Measurements from ENCODE around the gene DKK1. TPM values are rescaled to one million over a fixed set of nuclear protein-coding genes. Genes with fewer than 3 reads are reported as not detected.
A peak's percentile ranks its signal among the peaks of the same experiment; 100 is the strongest.

The DKK1 gene
- total RNA-seq, 1 donor from 2014 or later = 13.7 TPM

- Histone ChIP-seq H3K9me3 (ENCODE audit: insufficient read depth, low read depth, low read length) (no peaks in the 10 kb centered on the region), H4K20me1 (ENCODE audit: insufficient read depth, low read length) (no peaks in the 10 kb centered on the region), H3K27ac (ENCODE audit: low read depth, low read length) (no peak overlapping the region), H3K79me2 (ENCODE audit: insufficient read depth, low read length) (no peaks in the 10 kb centered on the region), H3K4me2 (ENCODE audit: low read length) (no peak overlapping the region), H3K4me3 (ENCODE audit: insufficient read depth, low read depth, low read length) (no peak overlapping the region), H2AFZ (ENCODE audit: low read depth, low read length) (no peak overlapping the region), H3K4me1 (ENCODE audit: insufficient read depth, low read length) (no peaks in the 10 kb centered on the region), H3K27me3 (ENCODE audit: insufficient read depth, low read length) (no peaks in the 10 kb centered on the region), H3K36me3 (ENCODE audit: insufficient read depth, low read length) (no peaks in the 10 kb centered on the region), H3K9ac (ENCODE audit: low read length) (no peak overlapping the region)
- no peak overlapping the region for H3K27ac Mint-ChIP-seq (ENCODE audit: unreplicated experiment)
- H3K9me3 Mint-ChIP-seq (ENCODE audit: unreplicated experiment) = peaks cover 14% of the 10 kb centered on the region
- DNase-seq (ENCODE audit: low read depth) (no peak), FAIRE-seq (no peak)
- no peak overlapping the region for H3K4me3 Mint-ChIP-seq (ENCODE audit: unreplicated experiment)
- no peak for TF ChIP-seq EZH2 (IDR thresholded peaks at IDR 0.05; ENCODE audit: insufficient read depth, low read length)
- TF ChIP-seq CTCF (IDR thresholded peaks at IDR 0.05; ENCODE audit: insufficient read depth, low read depth, low read length) = no peak
- no peaks in the 10 kb centered on the region for H3K36me3 Mint-ChIP-seq (ENCODE audit: low read depth, unreplicated experiment)
- peaks cover 3% of the 10 kb centered on the region for H3K4me1 Mint-ChIP-seq (ENCODE audit: low read depth, unreplicated experiment)
- no peaks in the 10 kb centered on the region for H3K27me3 Mint-ChIP-seq (ENCODE audit: low read depth, unreplicated experiment)
Observed at GRCh38 chr10:52276163-52276562, 37.9 kb upstream of the DKK1 start.

DNA sequence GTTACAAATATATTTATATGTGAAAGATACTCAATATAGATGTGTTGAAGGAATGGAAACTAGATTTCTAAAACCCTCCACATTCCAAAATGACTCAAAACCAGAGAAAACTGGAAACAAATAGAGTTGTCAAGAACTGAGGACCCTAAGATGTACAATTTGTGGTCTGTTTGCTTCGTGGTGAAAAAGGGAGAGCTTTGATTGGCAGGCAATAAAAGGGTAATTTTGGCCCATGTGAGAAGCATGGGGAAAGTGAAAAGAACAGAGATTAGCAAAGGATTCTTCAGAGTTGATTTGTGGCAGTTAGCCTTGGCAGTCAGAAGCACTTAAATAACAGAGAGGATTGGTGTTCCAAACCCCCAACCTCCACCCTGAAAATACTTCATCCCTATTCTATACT is 37.1 kb upstream of the DKK1 start:
- peaks cover 14% of the 10 kb centered on the region for H3K9me3 Mint-ChIP-seq (ENCODE audit: unreplicated experiment)
- H3K36me3 ChIP-seq (ENCODE audit: insufficient read depth, low read length) = no peaks in the 10 kb centered on the region
- H3K9ac ChIP-seq (ENCODE audit: low read length) = no peak overlapping the region
- H3K36me3 Mint-ChIP-seq (ENCODE audit: low read depth, unreplicated experiment) = no peaks in the 10 kb centered on the region
- H3K4me3 ChIP-seq (ENCODE audit: insufficient read depth, low read depth, low read length) = no peak overlapping the region
- H3K27me3 Mint-ChIP-seq (ENCODE audit: low read depth, unreplicated experiment) = no peaks in the 10 kb centered on the region
- H3K9me3 ChIP-seq (ENCODE audit: insufficient read depth, low read depth, low read length) = no peaks in the 10 kb centered on the region
- H3K4me1 Mint-ChIP-seq (ENCODE audit: low read depth, unreplicated experiment) = peaks cover 3% of the 10 kb centered on the region
- TF ChIP-seq CTCF (IDR thresholded peaks at IDR 0.05; ENCODE audit: insufficient read depth, low read depth, low read length) (no peak), EZH2 (IDR thresholded peaks at IDR 0.05; ENCODE audit: insufficient read depth, low read length) (no peak)
- DNase-seq (ENCODE audit: low read depth) = peak; percentile 14
- H3K27ac Mint-ChIP-seq (ENCODE audit: unreplicated experiment) = no peak overlapping the region
- no peaks in the 10 kb centered on the region for H3K4me1 ChIP-seq (ENCODE audit: insufficient read depth, low read length)
- no peak for FAIRE-seq
- H2AFZ ChIP-seq (ENCODE audit: low read depth, low read length) = no peak overlapping the region
- H3K27ac ChIP-seq (ENCODE audit: low read depth, low read length) = no peak overlapping the region
- H3K4me3 Mint-ChIP-seq (ENCODE audit: unreplicated experiment) = no peak overlapping the region
- H3K27me3 ChIP-seq (ENCODE audit: insufficient read depth, low read length) = no peaks in the 10 kb centered on the region
- no peaks in the 10 kb centered on the region for H4K20me1 ChIP-seq (ENCODE audit: insufficient read depth, low read length)
- H3K4me2 ChIP-seq (ENCODE audit: low read length) = no peak overlapping the region
- no peaks in the 10 kb centered on the region for H3K79me2 ChIP-seq (ENCODE audit: insufficient read depth, low read length)

DNA sequence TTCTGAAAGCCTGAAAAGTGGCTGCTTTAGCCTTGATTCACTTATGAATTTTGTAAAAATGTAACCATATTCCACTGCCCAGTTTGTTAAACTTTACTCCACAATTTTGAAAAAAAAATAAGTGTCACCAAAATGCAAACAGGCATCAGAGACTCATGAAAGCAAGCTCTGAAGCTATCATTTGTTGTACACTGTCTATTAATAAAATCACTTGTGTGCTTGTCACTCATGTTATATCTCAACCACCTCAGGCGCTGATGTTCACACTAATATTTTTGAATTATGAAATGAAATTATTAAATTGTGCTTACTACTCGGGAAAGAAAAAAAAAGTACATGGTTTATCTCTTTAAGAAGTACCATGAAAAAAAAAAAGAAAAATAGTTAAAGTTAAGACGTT is 34.5 kb upstream of the DKK1 start:
- DNase-seq (ENCODE audit: low read depth) (no peak), FAIRE-seq (no peak)
- Histone ChIP-seq H3K79me2 (ENCODE audit: insufficient read depth, low read length) (no peaks in the 10 kb centered on the region), H3K27ac (ENCODE audit: low read depth, low read length) (no peak overlapping the region), H3K9me3 (ENCODE audit: insufficient read depth, low read depth, low read length) (no peaks in the 10 kb centered on the region), H2AFZ (ENCODE audit: low read depth, low read length) (no peak overlapping the region), H4K20me1 (ENCODE audit: insufficient read depth, low read length) (no peaks in the 10 kb centered on the region), H3K9ac (ENCODE audit: low read length) (no peak overlapping the region), H3K4me1 (ENCODE audit: insufficient read depth, low read length) (no peaks in the 10 kb centered on the region), H3K4me3 (ENCODE audit: insufficient read depth, low read depth, low read length) (no peak overlapping the region), H3K4me2 (ENCODE audit: low read length) (no peak overlapping the region), H3K27me3 (ENCODE audit: insufficient read depth, low read length) (no peaks in the 10 kb centered on the region), H3K36me3 (ENCODE audit: insufficient read depth, low read length) (no peaks in the 10 kb centered on the region)
- H3K4me1 Mint-ChIP-seq (ENCODE audit: low read depth, unreplicated experiment) = peaks cover 7% of the 10 kb centered on the region
- no peak overlapping the region for H3K4me3 Mint-ChIP-seq (ENCODE audit: unreplicated experiment)
- no peak for TF ChIP-seq CTCF (IDR thresholded peaks at IDR 0.05; ENCODE audit: insufficient read depth, low read depth, low read length)
- TF ChIP-seq EZH2 (IDR thresholded peaks at IDR 0.05; ENCODE audit: insufficient read depth, low read length) = no peak
- peaks cover 14% of the 10 kb centered on the region for H3K9me3 Mint-ChIP-seq (ENCODE audit: unreplicated experiment)
- H3K27me3 Mint-ChIP-seq (ENCODE audit: low read depth, unreplicated experiment) = no peaks in the 10 kb centered on the region
- no peaks in the 10 kb centered on the region for H3K36me3 Mint-ChIP-seq (ENCODE audit: low read depth, unreplicated experiment)
- H3K27ac Mint-ChIP-seq (ENCODE audit: unreplicated experiment) = no peak overlapping the region

Measured in astrocyte (in vitro differentiated cells and primary cell).